K562 (cell line): Measurements from ENCODE around the gene SIPA1L2. TPM values are rescaled to one million over a fixed set of nuclear protein-coding genes. Genes with fewer than 3 reads are reported as not detected.
A peak's percentile ranks its signal among the peaks of the same experiment; 100 is the strongest.

Experiments
- ADNP ChIP-seq: fragments of 200-800 bp; sonication (Bioruptor generic); IDR thresholded peaks from 2 replicates; pipeline ENCODE4 v1.6.1; 2016; ENCODE audit warnings: missing genetic modification characterization, missing compliant biosample characterization
- ARID3A ChIP-seq: IDR thresholded peaks from 2 replicates; pipeline ENCODE4 v1.6.1; 2012; ENCODE audit warnings: low read depth, low read length, improper control_type of control experiment, borderline replicate concordance
- CTCF ChIP-seq, 3 experiments: IDR thresholded peaks in 2 of 3; conservative IDR thresholded peaks in 1 of 3; 2 replicates each; pipeline ENCODE4 v1.5.1; 2011 to 2012; ENCODE audit warnings: low read length in 3 of 3, mild to moderate bottlenecking in 3 of 3, control low read depth in 2 of 3, improper control_type of control experiment in 1 of 3, inconsistent platforms in 1 of 3, low read depth in 1 of 3, mixed read lengths in 1 of 3, moderate library complexity in 1 of 3; ENCODE audit not compliant: insufficient read depth in 2 of 3
- ELF1 ChIP-seq: fragments of 200-800 bp; sonication (Bioruptor generic); IDR thresholded peaks from 2 replicates; pipeline ENCODE4 v1.6.1; 2016; ENCODE audit warnings: missing genetic modification characterization, missing compliant biosample characterization
- FOXP1 ChIP-seq: sonication (generic); formaldehyde crosslinking; IDR thresholded peaks from 2 replicates; pipeline ENCODE4 v1.8.0; 2022; ENCODE audit warnings: mild to moderate bottlenecking, missing genetic modification reagents
- HMGXB4 ChIP-seq: sonication (generic); formaldehyde crosslinking; IDR thresholded peaks from 2 replicates; pipeline ENCODE4 v1.8.1; 2023; ENCODE audit warnings: mild to moderate bottlenecking, missing genetic modification reagents
- LEF1 ChIP-seq: fragments of 450-650 bp; IDR thresholded peaks from 2 replicates; pipeline ENCODE4 v1.6.1; 2016; ENCODE audit warnings: mild to moderate bottlenecking
- MBD1 ChIP-seq: fragments of 250-450 bp; sonication (Bioruptor Pico); IDR thresholded peaks from 2 replicates; pipeline ENCODE4 v1.8.0; 2022; ENCODE audit warnings: inconsistent platforms
- PRDM10 ChIP-seq: fragments of 450-650 bp; IDR thresholded peaks from 2 replicates; pipeline ENCODE4 v1.6.1; 2018; ENCODE audit not compliant: partially characterized antibody
- PRPF4 ChIP-seq: fragments of 200-400 bp; formaldehyde crosslinking; IDR thresholded peaks from one replicate; pipeline ENCODE4 v1.6.1; 2017; ENCODE audit warnings: low read length, low read depth, mild to moderate bottlenecking; ENCODE audit not compliant: insufficient read depth, poor library complexity, severe bottlenecking
- RBM34 ChIP-seq: fragments of 200-400 bp; formaldehyde crosslinking; IDR thresholded peaks from 2 replicates; pipeline ENCODE4 v1.6.1; 2018; ENCODE audit warnings: low read length, borderline replicate concordance; ENCODE audit not compliant: insufficient read depth
- SMC3 ChIP-seq: conservative IDR thresholded peaks from 2 replicates; pipeline ENCODE4 v1.6.1; 2011; ENCODE audit warnings: low read depth, low read length, improper control_type of control experiment; ENCODE audit not compliant: insufficient read depth
- ZFX ChIP-seq: sonication (generic); formaldehyde crosslinking; IDR thresholded peaks from 2 replicates; pipeline ENCODE4 v1.8.0; 2022; ENCODE audit warnings: mild to moderate bottlenecking, missing genetic modification reagents, moderate library complexity
- ZNF212 ChIP-seq: fragments of 450-650 bp; formaldehyde crosslinking; IDR thresholded peaks from 2 replicates; pipeline ENCODE4 v1.4.0; 2020; ENCODE audit warnings: mild to moderate bottlenecking
- ZNF217 ChIP-seq: sonication (generic); formaldehyde crosslinking; IDR thresholded peaks from 2 replicates; pipeline ENCODE4 v1.8.0; 2022; ENCODE audit warnings: mild to moderate bottlenecking, missing genetic modification reagents
- ZNF444 ChIP-seq: fragments of 250-450 bp; sonication (Bioruptor Pico); IDR thresholded peaks from 2 replicates; pipeline ENCODE4 v1.4.0; 2020; ENCODE audit warnings: mild to moderate bottlenecking, moderate library complexity
- polyA plus RNA-seq, 8 experiments: library from polyadenylated mRNA; depleted of rRNA in 4 of 8; stranded (reverse) in 5 of 8; unstranded in 3 of 8; fragments of >200 nt; fragmentation: Nextera tagmentation in 2 of 8; fragmentation: Illumina TruSeq in 1 of 8; extraction: Ambion mirVana in 2 of 8; extraction: Trizol in 1 of 8; gene quantifications; 2 replicates each; pipeline versions ENCODE4 v1.2.1 to v1.2.3, GENCODE V29; 2011 to 2014; ENCODE audit warnings: inconsistent platforms in 1 of 8, missing spikeins in 1 of 8
- total RNA-seq, 7 experiments: library from RNA; depleted of rRNA in 6 of 7; stranded (reverse); fragments of >200 nt in 6 of 7; fragmentation: Illumina TruSeq in 2 of 7; extraction: Trizol in 2 of 7; gene quantifications; 2 replicates each; pipeline versions ENCODE4 v1.2.1 to v1.2.3, GENCODE V29; 2011 to 2021; ENCODE audit warnings: low replicate concordance in 1 of 7

Gene SIPA1L2
- total and polyA plus RNA-seq, 9 of the 15 experiments (the other 6 are each of a cell fraction or from before 2014, with no cell fraction given) = 0.04 to 0.22 (median 0.06) TPM; not detected in 5

GRCh38 chr1:232635778-232636356 lies 5.9 kb upstream of the SIPA1L2 start (continued):
- no peak for TF ChIP-seq LEF1
- TF ChIP-seq ADNP = no peak
- TF ChIP-seq PRPF4 = no peak
- TF ChIP-seq PRDM10 = no peak
- no peak for TF ChIP-seq ZNF212 (CRISPR knock-in tag)
- TF ChIP-seq ZNF217 (CRISPR knock-in tag) = no peak
- no peak for TF ChIP-seq ZNF444 (CRISPR knock-in tag)
- no peak for TF ChIP-seq ELF1 (tag)
- TF ChIP-seq FOXP1 (CRISPR knock-in tag) = no peak
- TF ChIP-seq MBD1 = no peak
- TF ChIP-seq RBM34 = no peak
- no peak for TF ChIP-seq ZFX (CRISPR knock-in tag)
- 0 out of 2 replicates have a peak, but pooled peaks have one; percentile 43 for TF ChIP-seq ARID3A
- peak; percentile 56 for TF ChIP-seq SMC3
- no peak for TF ChIP-seq HMGXB4 (CRISPR knock-in tag)
- peak in 2 of 3 experiments; percentile 38 to 74; a peak in 4 of 6 replicates for TF ChIP-seq CTCF (IDR thresholded peaks at IDR 0.05 in 2 of 3, conservative IDR thresholded peaks at IDR 0.05 in 1 of 3; ENCODE audit: insufficient read depth in 2 of 3, low read depth in 1 of 3, low read length in 3 of 3)
